Activated CD4-positive, alpha-beta T cell treated with anti-CD3 and anti-CD28 coated beads, Interleukin-2, Interleukin-6, amounts not matched to agents 100 ng/mL and 50 ng/mL, durations not matched to agents 16 hours and 8 hours (primary cell): Measurements from ENCODE around the gene COL21A1.
A peak's percentile ranks its signal among the peaks of the same experiment; 100 is the strongest.

ENCODE experiments used
- DNase-seq: peaks from one replicate; pipeline ENCODE4 v3.0.0-alpha.2; 2020

COL21A1 gene

GRCh38 chr6:56101141-56101553, 146.2 kb downstream of the COL21A1 start:
- DNase-seq, result peak; percentile 1

GRCh38 chr6:56096946-56097621, 150.3 kb downstream of the COL21A1 start:
- DNase-seq, result no peak

- no peak for DNase-seq
These were observed 150.8 kb downstream of the COL21A1 start for GRCh38 chr6:56096541-56096940.

- DNase-seq, result no peak
These were observed 153.6 kb downstream of the COL21A1 start for GRCh38 chr6:56093776-56094175.

- DNase-seq, result no peak
These were observed 156.1 kb downstream of the COL21A1 start for GRCh38 chr6:56091159-56091869.

- DNase-seq, result no peak
These were observed 158.7 kb downstream of the COL21A1 start for GRCh38 chr6:56088641-56089040.

GRCh38 chr6:56087421-56087820, 160.0 kb downstream of the COL21A1 start:
- DNase-seq, result no peak

GRCh38 chr6:56079751-56080540, 167.4 kb downstream of the COL21A1 start:
- no peak for DNase-seq

- DNase-seq, result no peak
These were observed 171.3 kb downstream of the COL21A1 start for GRCh38 chr6:56076033-56076432.

GRCh38 chr6:56073761-56074160, 173.6 kb downstream of the COL21A1 start:
- no peak for DNase-seq

GRCh38 chr6:56073315-56073714, 174.1 kb downstream of the COL21A1 start:
- no peak for DNase-seq

GRCh38 chr6:56072856-56073255, 174.5 kb downstream of the COL21A1 start:
- no peak for DNase-seq

- DNase-seq, result no peak
These were observed 182.0 kb downstream of the COL21A1 start for GRCh38 chr6:56065408-56065807.

GRCh38 chr6:56062836-56063235, 184.5 kb downstream of the COL21A1 start:
- DNase-seq, result no peak

GRCh38 chr6:56058636-56059035, 188.7 kb downstream of the COL21A1 start:
- no peak for DNase-seq

GRCh38 chr6:56055081-56055704, 192.2 kb downstream of the COL21A1 start:
- DNase-seq, result no peak

- DNase-seq, result no peak
These were observed 196.2 kb downstream of the COL21A1 start for GRCh38 chr6:56051202-56051598.

- no peak for DNase-seq
These were observed 196.7 kb downstream of the COL21A1 start for GRCh38 chr6:56050530-56051201.

GRCh38 chr6:56048601-56049000, 198.8 kb downstream of the COL21A1 start:
- no peak for DNase-seq

- no peak for DNase-seq
These were observed 199.3 kb downstream of the COL21A1 start for GRCh38 chr6:56047931-56048540.

GRCh38 chr6:56046576-56046975, 200.8 kb downstream of the COL21A1 start:
- DNase-seq, result no peak

- DNase-seq, result no peak
These were observed 203.6 kb downstream of the COL21A1 start for GRCh38 chr6:56043761-56044160.
